ENCODE measurements around the gene ARMC9. TPM values are rescaled to one million over a fixed set of nuclear protein-coding genes. Genes with fewer than 3 reads are reported as not detected.

Gene ARMC9
- 6.5 and 18.5 TPM in 2 replicates for total RNA-seq

GRCh38 chr2:231198291-231199173, at the start of gene ARMC9:
TSS of gene ARMC9 (plus strand) at chr2:231198631. CDS start at chr2:231206239, 7,608 bp downstream.

GRCh38 chr2:231395188-231396057, 197.0 kb downstream of the ARMC9 start, which contains the start of gene B3GNT7:
TSS of gene B3GNT7 (plus strand) at chr2:231395710. CDS start at chr2:231395804, 94 bp downstream.

Other genes with a start within 250 kb of the ARMC9 start
- gene SPATA3, start 202.5 kb upstream of the ARMC9 start, total RNA-seq, result not detected in 2 replicates
- gene C2orf72, start 161.1 kb upstream of the ARMC9 start, total RNA-seq, result 0.13 and 0.16 TPM in 2 replicates
- gene PSMD1, start 141.8 kb upstream of the ARMC9 start, total RNA-seq, result 99.9 and 220 TPM in 2 replicates
- gene HTR2B, start 73.6 kb upstream of the ARMC9 start, total RNA-seq, result 0.32 and 2.1 TPM in 2 replicates
- under 0.01 and 5.9 TPM in 2 replicates for gene B3GNT7, start 197.1 kb downstream of the ARMC9 start, total RNA-seq

Measured in bladder microvascular endothelial cell (primary cell).